Pancreas (tissue), 10 donors: ENCODE data around the gene HOXC5. TPM values are rescaled to one million over a fixed set of nuclear protein-coding genes. Genes with fewer than 3 reads are reported as not detected.

ENCODE experiments used
- ATAC-seq, 4 donors: fragments of 200-7000 bp; cut with Tn5 transposase; one replicate each; pipeline versions ENCODE4 v1.8.0 to v1.9.1; 2020; ENCODE audit warnings: mild to moderate bottlenecking in 4 of 4, moderate library complexity in 4 of 4
- DNase-seq, 6 donors: peaks; one replicate each; pipeline ENCODE4 v3.0.0-alpha.2; 2020
- FAIRE-seq: peaks from 2 replicates; lab custom pipeline; 2012; peaks lifted over from hg19 to GRCh38; lab: Jason Lieb, UNC
- H3K27ac ChIP-seq, 4 donors: fragments of 200-600 bp; sonication (generic); 1 replicate in 3 of 4; 2 replicates in 1 of 4; pipeline versions ENCODE4 v1.5.0 to v1.8.0; 2020
- H3K27me3 ChIP-seq, 4 donors: fragments of 200-600 bp; one replicate each; pipeline ENCODE4 v1.8.0; 2021
- H3K36me3 ChIP-seq, 3 donors: fragments of 200-600 bp; sonication (generic) in 1 of 3; one replicate each; pipeline versions ENCODE4 v1.5.0 to v1.8.0; 2020 to 2021
- H3K4me1 ChIP-seq, 3 donors: fragments of 200-600 bp; one replicate each; pipeline ENCODE4 v1.8.0; 2021
- H3K4me3 ChIP-seq, 4 donors: fragments of 200-600 bp; sonication (generic) in 2 of 4; one replicate each; pipeline versions ENCODE4 v1.5.0 to v1.8.0; 2020 to 2021
- H3K9me3 ChIP-seq, 4 donors: fragments of 200-600 bp; one replicate each; pipeline ENCODE4 v1.8.0; 2021
- CTCF ChIP-seq, 4 donors: fragments of 200-600 bp; sonication (generic) in 3 of 4; IDR thresholded peaks; one replicate each; pipeline versions ENCODE4 v1.5.0 to v1.8.0; 2021; ENCODE audit warnings: antibody characterized with exemption in 4 of 4
- WGBS, 2 donors: extraction: QIAGEN DNeasy Blood & Tissue Kit; methylation state at CpG; one replicate each; pipeline ENCODE4 v1.1.7; 2013; 5-methylcytosine and 5-hydroxymethylcytosine counted together
- intact Hi-C, 3 donors: fragments of 100-400 bp; cut with DNase I; formaldehyde crosslinking; loops; one replicate each; pipeline versions ENCODE4 v1.11.1 to v1.14.2; 2022
- polyA plus RNA-seq, 2 donors: library from polyadenylated mRNA; stranded (reverse); fragments of 200-250 nt; gene quantifications; one replicate each; pipeline ENCODE4 v1.2.3, GENCODE V29; 2013
- total RNA-seq, 6 donors: library from RNA; stranded (reverse); fragmentation: NEBNext Ultra II Directional in 4 of 6; extraction: Animal tissue kit (Norgen Biotek cat#: 25700) in 4 of 6; gene quantifications; one replicate each; pipeline versions ENCODE4 v1.2.1 to v1.2.4, GENCODE V29; 2021 to 2023
- donor health status: healthy with polysubstance abuse.
- donor health status: DM: no; HTN: no; CAD: no; lungs with moderate emphysema.
- donor health status: DM: no; HTN: no; CAD: no.
- donor health status: control.
- donor health status: control.
- donor health status: Bipolar disorder and iron deficiency.
- donor health status: DM: yes; HTN: yes; CAD: no.
- donor health status: DM: no; HTN: no; CAD: no.
- donor health status: DM: no; HTN: no; CAD: no.
- donor health status: DM: yes; HTN: yes; CAD: no.

The HOXC5 gene
- total and polyA plus RNA-seq, 8 donors, result not detected

GRCh38 chr12:54049108-54049507 is 16.3 kb downstream of the HOXC5 start:
- no peak overlapping the region for H3K27ac ChIP-seq
- no peak for TF ChIP-seq CTCF (IDR thresholded peaks at IDR 0.05)
- 42 to 50% methylated on average over 6 of the region's 6 CpGs for WGBS, 2 donors
- H3K27me3 ChIP-seq, result peaks cover 0 to 47% (median 6%) of the 10 kb centered on the region in 4 donors
- DNase-seq (no peak), ATAC-seq (no peak), FAIRE-seq (no peak)
- H3K9me3 ChIP-seq, result no peaks in the 10 kb centered on the region
- H3K4me3 ChIP-seq, result no peak overlapping the region
- peaks cover 0 to 6% (median 3%) of the 10 kb centered on the region in 3 donors for H3K4me1 ChIP-seq
- intact Hi-C loops, result no loop called here
- no peaks in the 10 kb centered on the region for H3K36me3 ChIP-seq

GRCh38 chr12:54050482-54050810 is 17.6 kb downstream of the HOXC5 start:
- Histone ChIP-seq H3K27me3 (peaks cover 0 to 40% (median 5%) of the 10 kb centered on the region in 4 donors), H3K4me3 (no peak overlapping the region), H3K36me3 (no peaks in the 10 kb centered on the region), H3K27ac (no peak overlapping the region), H3K9me3 (no peaks in the 10 kb centered on the region), H3K4me1 (peaks cover 0 to 6% (median 3%) of the 10 kb centered on the region in 3 donors)
- FAIRE-seq (no peak), ATAC-seq (no peak), DNase-seq (no peak)
- TF ChIP-seq CTCF (IDR thresholded peaks at IDR 0.05), result no peak
- 32 to 35% methylated on average over 2 of the region's 2 CpGs for WGBS, 2 donors
- intact Hi-C loops, result no loop called here

- H3K27ac ChIP-seq, result no peak overlapping the region
- peaks cover 0 to 33% (median 2%) of the 10 kb centered on the region in 4 donors for H3K27me3 ChIP-seq
- peaks cover 0 to 6% (median 3%) of the 10 kb centered on the region in 3 donors for H3K4me1 ChIP-seq
- no peak for ATAC-seq
- no peaks in the 10 kb centered on the region for H3K36me3 ChIP-seq
- 33 to 38% methylated on average over 11 to 12 of the region's 12 CpGs for WGBS, 2 donors
- H3K4me3 ChIP-seq, result no peak overlapping the region
- TF ChIP-seq CTCF (IDR thresholded peaks at IDR 0.05), result no peak
- DNase-seq, result no peak
- H3K9me3 ChIP-seq, result no peaks in the 10 kb centered on the region
- intact Hi-C loops, result no loop called here
- FAIRE-seq, result no peak
Observed at GRCh38 chr12:54051026-54051842, 18.4 kb downstream of the HOXC5 start.

DNA sequence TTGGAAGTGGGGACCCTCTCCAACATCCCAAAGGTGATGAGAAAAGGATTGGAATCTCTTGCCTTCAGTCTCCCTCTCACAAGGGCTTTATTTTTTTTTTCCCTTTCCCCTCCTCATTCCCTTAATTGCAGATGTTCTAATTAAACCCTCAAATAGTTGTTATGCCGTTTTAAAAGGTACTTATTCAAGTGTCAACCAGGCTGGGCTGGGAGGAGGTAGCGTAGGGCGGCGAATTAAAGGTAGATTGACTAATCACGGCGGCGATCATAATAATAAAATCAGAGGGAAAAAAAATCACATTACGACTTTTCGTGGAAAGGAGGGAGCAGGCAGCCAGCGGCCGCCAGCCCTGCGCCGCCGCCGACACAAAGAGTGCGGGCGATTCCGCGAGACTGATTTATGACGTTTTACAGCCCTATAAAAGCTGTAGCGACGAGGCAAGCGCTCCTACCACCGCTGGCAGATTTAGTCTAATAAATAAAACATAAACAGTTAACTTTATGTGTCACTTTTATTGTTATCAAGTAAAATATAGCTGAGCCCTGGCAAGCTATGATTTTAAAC is 19.1 kb downstream of the HOXC5 start:
- H3K4me3 ChIP-seq, result no peak overlapping the region
- H3K9me3 ChIP-seq, result no peaks in the 10 kb centered on the region
- TF ChIP-seq CTCF (IDR thresholded peaks at IDR 0.05), result no peak
- H3K36me3 ChIP-seq, result no peaks in the 10 kb centered on the region
- H3K27me3 ChIP-seq, result peaks cover 0 to 27% (median 2%) of the 10 kb centered on the region in 4 donors
- intact Hi-C loops, result no loop called here
- FAIRE-seq (no peak), DNase-seq (no peak), ATAC-seq (no peak)
- WGBS, 2 donors, result 18 to 19% methylated on average over 24 of the region's 24 CpGs
- peaks cover 0 to 4% (median 3%) of the 10 kb centered on the region in 3 donors for H3K4me1 ChIP-seq
- H3K27ac ChIP-seq, result no peak overlapping the region
